ENCODE measurements around the gene OGDH. TPM values are rescaled to one million over a fixed set of nuclear protein-coding genes. Genes with fewer than 3 reads are reported as not detected.

OGDH gene
- total and polyA plus RNA-seq, 2 of the 13 experiments (the other 11 are each of a cell fraction or from before 2014, with no cell fraction given), result 17.4 to 25.4 TPM

DNA sequence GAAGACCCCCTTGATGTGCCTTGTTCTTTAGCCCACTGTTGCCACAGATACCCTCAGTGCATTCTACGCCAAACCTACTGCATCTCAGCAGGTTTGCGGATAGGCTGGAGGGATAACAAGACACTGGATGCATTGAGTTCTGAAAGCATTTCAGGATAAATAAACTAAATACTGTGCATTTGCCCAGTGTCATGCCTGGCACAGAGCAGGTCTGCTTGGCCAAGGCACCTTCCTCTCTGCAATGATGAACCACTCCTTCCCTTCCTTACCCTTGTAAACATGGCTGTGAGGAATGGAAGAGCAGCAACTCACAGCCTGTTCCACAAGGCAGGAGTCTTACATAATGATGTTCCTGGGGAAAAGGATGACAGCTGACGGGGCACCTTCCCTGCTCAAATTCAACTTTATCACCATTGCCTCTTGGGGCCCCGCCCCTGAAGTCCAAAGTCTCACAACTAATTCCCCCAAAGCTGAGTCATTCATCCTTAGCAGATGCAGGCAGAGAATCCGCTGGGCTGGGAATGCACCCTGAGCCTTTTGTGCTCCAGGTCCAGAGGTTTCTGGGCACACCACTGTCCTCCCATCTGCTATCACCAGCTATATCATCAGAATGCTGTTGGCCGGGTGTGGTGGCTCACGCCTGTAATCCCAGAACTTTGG is 44.3 kb upstream of the OGDH start (continued):
- TF ChIP-seq, protein P1, sequence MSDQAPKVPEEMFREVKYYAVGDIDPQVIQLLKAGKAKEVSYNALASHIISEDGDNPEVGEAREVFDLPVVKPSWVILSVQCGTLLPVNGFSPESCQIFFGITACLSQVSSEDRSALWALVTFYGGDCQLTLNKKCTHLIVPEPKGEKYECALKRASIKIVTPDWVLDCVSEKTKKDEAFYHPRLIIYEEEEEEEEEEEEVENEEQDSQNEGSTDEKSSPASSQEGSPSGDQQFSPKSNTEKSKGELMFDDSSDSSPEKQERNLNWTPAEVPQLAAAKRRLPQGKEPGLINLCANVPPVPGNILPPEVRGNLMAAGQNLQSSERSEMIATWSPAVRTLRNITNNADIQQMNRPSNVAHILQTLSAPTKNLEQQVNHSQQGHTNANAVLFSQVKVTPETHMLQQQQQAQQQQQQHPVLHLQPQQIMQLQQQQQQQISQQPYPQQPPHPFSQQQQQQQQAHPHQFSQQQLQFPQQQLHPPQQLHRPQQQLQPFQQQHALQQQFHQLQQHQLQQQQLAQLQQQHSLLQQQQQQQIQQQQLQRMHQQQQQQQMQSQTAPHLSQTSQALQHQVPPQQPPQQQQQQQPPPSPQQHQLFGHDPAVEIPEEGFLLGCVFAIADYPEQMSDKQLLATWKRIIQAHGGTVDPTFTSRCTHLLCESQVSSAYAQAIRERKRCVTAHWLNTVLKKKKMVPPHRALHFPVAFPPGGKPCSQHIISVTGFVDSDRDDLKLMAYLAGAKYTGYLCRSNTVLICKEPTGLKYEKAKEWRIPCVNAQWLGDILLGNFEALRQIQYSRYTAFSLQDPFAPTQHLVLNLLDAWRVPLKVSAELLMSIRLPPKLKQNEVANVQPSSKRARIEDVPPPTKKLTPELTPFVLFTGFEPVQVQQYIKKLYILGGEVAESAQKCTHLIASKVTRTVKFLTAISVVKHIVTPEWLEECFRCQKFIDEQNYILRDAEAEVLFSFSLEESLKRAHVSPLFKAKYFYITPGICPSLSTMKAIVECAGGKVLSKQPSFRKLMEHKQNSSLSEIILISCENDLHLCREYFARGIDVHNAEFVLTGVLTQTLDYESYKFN (CRISPR knock-in tag; conservative IDR thresholded peaks at IDR 0.05), result peak; percentile 85
- no peak for TF ChIP-seq ZNF251 (CRISPR knock-in tag; IDR thresholded peaks at IDR 0.05)
- 0 out of 2 replicates have a peak, but pooled peaks have one; percentile 53 for TF ChIP-seq ZNF615 (CRISPR knock-in tag; IDR thresholded peaks at IDR 0.05; ENCODE audit: borderline replicate concordance)
- peak; percentile 70; the same call in 1 of the 2 replicates for TF ChIP-seq KAT8 (CRISPR knock-in tag; IDR thresholded peaks at IDR 0.05)
- TF ChIP-seq HOXA9 (CRISPR knock-in tag; IDR thresholded peaks at IDR 0.05; ENCODE audit: borderline replicate concordance), result no peak
- TF ChIP-seq MEIS2 (CRISPR knock-in tag; IDR thresholded peaks at IDR 0.05), result peak; percentile 95
- TF ChIP-seq, protein P2, sequence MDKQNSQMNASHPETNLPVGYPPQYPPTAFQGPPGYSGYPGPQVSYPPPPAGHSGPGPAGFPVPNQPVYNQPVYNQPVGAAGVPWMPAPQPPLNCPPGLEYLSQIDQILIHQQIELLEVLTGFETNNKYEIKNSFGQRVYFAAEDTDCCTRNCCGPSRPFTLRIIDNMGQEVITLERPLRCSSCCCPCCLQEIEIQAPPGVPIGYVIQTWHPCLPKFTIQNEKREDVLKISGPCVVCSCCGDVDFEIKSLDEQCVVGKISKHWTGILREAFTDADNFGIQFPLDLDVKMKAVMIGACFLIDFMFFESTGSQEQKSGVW (CRISPR knock-in tag; IDR thresholded peaks at IDR 0.05; ENCODE audit: borderline replicate concordance), result no peak
- TF ChIP-seq SIN3A (IDR thresholded peaks at IDR 0.05; ENCODE audit: borderline replicate concordance, low read depth, low read length), result no peak
- TF ChIP-seq FOXM1 (CRISPR knock-in tag; IDR thresholded peaks at IDR 0.05), result no peak
- TF ChIP-seq ZNF556 (CRISPR knock-in tag; IDR thresholded peaks at IDR 0.05; ENCODE audit: borderline replicate concordance), result no peak
- no peak for TF ChIP-seq NONO (IDR thresholded peaks at IDR 0.05)
- 0 out of 2 replicates have a peak, but pooled peaks have one; percentile 26 for TF ChIP-seq NONO (CRISPR knock-in tag; conservative IDR thresholded peaks at IDR 0.05)
- peak; percentile 66; the same call in 1 of the 2 replicates for TF ChIP-seq NCOR1 (IDR thresholded peaks at IDR 0.05; ENCODE audit: borderline replicate concordance, low read length)
- no peak for TF ChIP-seq MYNN (CRISPR knock-in tag; IDR thresholded peaks at IDR 0.05; ENCODE audit: low read depth)
- peak; percentile 61 for TF ChIP-seq ZNF331 (CRISPR knock-in tag; IDR thresholded peaks at IDR 0.05)
- TF ChIP-seq KDM1A (CRISPR knock-in tag; IDR thresholded peaks at IDR 0.05), result no peak
- peak; percentile 72 for TF ChIP-seq RARA (CRISPR knock-in tag; IDR thresholded peaks at IDR 0.05)
- peak; percentile 83 for TF ChIP-seq SAP130 (CRISPR knock-in tag; IDR thresholded peaks at IDR 0.05; ENCODE audit: low read depth)
- TF ChIP-seq MED13 (CRISPR knock-in tag; IDR thresholded peaks at IDR 0.05), result peak; percentile 66; the same call in 1 of the 2 replicates
- no peak for TF ChIP-seq TAF15 (IDR thresholded peaks at IDR 0.05; ENCODE audit: low read depth, low read length, poor library complexity, severe bottlenecking)
- peak; percentile 85 for TF ChIP-seq JUND (CRISPR knock-in tag; IDR thresholded peaks at IDR 0.05)
- peak; percentile 93 for TF ChIP-seq PHF21A (CRISPR knock-in tag; IDR thresholded peaks at IDR 0.05)
- no peak for TF ChIP-seq ADNP (CRISPR knock-in tag; IDR thresholded peaks at IDR 0.05)
- peak; percentile 65; the same call in 1 of the 2 replicates for TF ChIP-seq REPIN1 (CRISPR knock-in tag; IDR thresholded peaks at IDR 0.05; ENCODE audit: borderline replicate concordance, low read depth)
- peak; percentile 79 for TF ChIP-seq FOXA3 (CRISPR knock-in tag; IDR thresholded peaks at IDR 0.05)
- TF ChIP-seq ZNF572 (CRISPR knock-in tag; IDR thresholded peaks at IDR 0.05), result no peak
- no peak; the same call in 1 of the 2 replicates for TF ChIP-seq RAD21 (CRISPR knock-in tag; IDR thresholded peaks at IDR 0.05)
- peak; percentile 34; the same call in 1 of the 2 replicates for TF ChIP-seq ZNF788 (CRISPR knock-in tag; IDR thresholded peaks at IDR 0.05; ENCODE audit: borderline replicate concordance)
- no peak for TF ChIP-seq ZNF616 (CRISPR knock-in tag; IDR thresholded peaks at IDR 0.05; ENCODE audit: low read depth)
- no peak for TF ChIP-seq PLRG1 (conservative IDR thresholded peaks at IDR 0.05)
